HG03457 (cell line): ENCODE results near the gene NOS1AP.
"Not testable (repeated sequence)": the region's sequence is repeated elsewhere in the genome, so short reads cannot be mapped to it uniquely, and the experiment has no call there.

Source experiments
- ATAC-seq: cut with Tn5 transposase; IDR thresholded peaks from one replicate; pipeline ENCODE4 v1.9.1; 2021; ENCODE audit warnings: moderate number of reproducible peaks; ENCODE audit not compliant: unreplicated experiment

Gene NOS1AP

GRCh38 chr1:162391790-162392563 lies 322.5 kb downstream of the NOS1AP start:
- no peak for ATAC-seq

GRCh38 chr1:162396201-162396906 lies 326.9 kb downstream of the NOS1AP start:
- ATAC-seq, result no peak

GRCh38 chr1:162397039-162397448 lies 327.6 kb downstream of the NOS1AP start:
- no peak for ATAC-seq

- no peak for ATAC-seq
Measured at GRCh38 chr1:162397943-162398560, 328.6 kb downstream of the NOS1AP start.

GRCh38 chr1:162398999-162399580 lies 329.6 kb downstream of the NOS1AP start:
- ATAC-seq, result no peak

GRCh38 chr1:162400790-162401355 lies 331.4 kb downstream of the NOS1AP start:
- no peak for ATAC-seq

- ATAC-seq, result no peak
Measured at GRCh38 chr1:162404550-162405160, 335.2 kb downstream of the NOS1AP start.

- ATAC-seq, result no peak
Measured at GRCh38 chr1:162405800-162406199, 336.3 kb downstream of the NOS1AP start.

GRCh38 chr1:162406811-162407210 lies 337.3 kb downstream of the NOS1AP start:
- ATAC-seq, result no peak

- ATAC-seq, result no peak
Measured at GRCh38 chr1:162407539-162407938, 338.0 kb downstream of the NOS1AP start.

GRCh38 chr1:162412002-162412401 lies 342.5 kb downstream of the NOS1AP start, which contains the start of gene SH2D1B:
Gene SH2D1B (minus strand): TSS chr1:162412136. CDS start chr1:162412016, 120 bp downstream.
- no peak for ATAC-seq

GRCh38 chr1:162416215-162416614 lies 346.7 kb downstream of the NOS1AP start:
- no peak for ATAC-seq

- no peak for ATAC-seq
Measured at GRCh38 chr1:162416909-162417308, 347.4 kb downstream of the NOS1AP start.

GRCh38 chr1:162417650-162418049 lies 348.2 kb downstream of the NOS1AP start:
- no peak for ATAC-seq

- not testable (repeated sequence) for ATAC-seq
Measured at GRCh38 chr1:162418584-162418983, 349.1 kb downstream of the NOS1AP start.

- ATAC-seq, result not testable (repeated sequence)
Measured at GRCh38 chr1:162419450-162419931, 350.0 kb downstream of the NOS1AP start.
